Astrocyte (in vitro differentiated cells and primary cell): ENCODE results near the gene PTPN20.

Source experiments
- EZH2 ChIP-seq: IDR thresholded peaks from 2 replicates; pipeline ENCODE4 v1.6.1; 2012; ENCODE audit warnings: mild to moderate bottlenecking, low read length, inconsistent platforms; ENCODE audit not compliant: insufficient read depth
- TF ChIP-seq, protein P1 (sequence below): IDR thresholded peaks from 2 replicates; pipeline ENCODE4 v1.5.1; 2011; ENCODE audit warnings: low read depth, mild to moderate bottlenecking, inconsistent platforms, low read length, moderate library complexity; ENCODE audit not compliant: insufficient read depth

DNA sequence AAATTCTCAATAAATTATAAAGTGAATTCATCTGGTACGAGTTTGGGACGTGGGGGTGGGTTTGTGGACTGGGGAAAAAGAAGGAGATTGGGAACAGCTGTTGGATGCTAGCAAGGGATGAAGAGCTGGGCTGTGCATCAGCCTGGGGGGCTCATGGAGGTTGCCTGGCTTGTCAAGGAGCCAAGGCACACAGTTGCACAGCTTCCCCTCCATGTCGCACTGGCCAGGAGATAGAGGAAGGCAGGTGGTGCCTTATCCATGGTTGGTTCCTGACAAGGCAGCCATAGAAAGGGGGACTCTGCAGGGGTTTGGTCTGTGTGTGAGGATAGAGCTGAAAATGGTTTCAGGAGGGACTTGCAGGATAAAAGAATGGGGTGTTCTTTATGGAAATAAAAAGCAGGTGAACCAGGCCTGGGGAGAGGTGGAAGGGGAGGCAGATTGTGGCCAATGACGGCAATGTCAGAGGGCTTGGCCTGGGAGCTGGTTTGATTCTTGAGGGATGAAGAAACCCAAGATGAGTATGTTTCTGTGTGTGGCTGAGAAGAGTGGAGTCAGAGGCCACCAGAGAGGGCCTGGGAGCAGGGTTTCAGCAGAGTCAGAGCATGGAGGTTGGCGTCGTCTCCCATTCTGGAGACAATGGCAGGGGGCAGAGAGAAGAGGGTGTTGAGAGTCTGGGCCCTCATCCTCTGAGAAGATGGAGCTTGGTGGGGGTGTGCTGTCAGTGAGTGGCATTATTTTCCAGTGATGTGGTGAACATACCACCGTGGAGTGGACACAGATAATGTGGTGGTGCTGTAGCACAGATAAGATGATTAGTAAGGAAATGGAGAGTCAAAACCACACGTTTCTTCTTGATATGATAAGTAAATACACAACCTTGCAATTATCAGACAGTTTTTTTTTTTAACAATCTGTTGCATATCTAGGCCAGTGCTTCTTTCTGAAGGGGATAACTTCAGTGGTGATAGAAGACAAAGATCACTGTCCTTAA is 108.2 kb downstream of the PTPN20 start:
- TF ChIP-seq EZH2, result no peak
- TF ChIP-seq, protein P1, sequence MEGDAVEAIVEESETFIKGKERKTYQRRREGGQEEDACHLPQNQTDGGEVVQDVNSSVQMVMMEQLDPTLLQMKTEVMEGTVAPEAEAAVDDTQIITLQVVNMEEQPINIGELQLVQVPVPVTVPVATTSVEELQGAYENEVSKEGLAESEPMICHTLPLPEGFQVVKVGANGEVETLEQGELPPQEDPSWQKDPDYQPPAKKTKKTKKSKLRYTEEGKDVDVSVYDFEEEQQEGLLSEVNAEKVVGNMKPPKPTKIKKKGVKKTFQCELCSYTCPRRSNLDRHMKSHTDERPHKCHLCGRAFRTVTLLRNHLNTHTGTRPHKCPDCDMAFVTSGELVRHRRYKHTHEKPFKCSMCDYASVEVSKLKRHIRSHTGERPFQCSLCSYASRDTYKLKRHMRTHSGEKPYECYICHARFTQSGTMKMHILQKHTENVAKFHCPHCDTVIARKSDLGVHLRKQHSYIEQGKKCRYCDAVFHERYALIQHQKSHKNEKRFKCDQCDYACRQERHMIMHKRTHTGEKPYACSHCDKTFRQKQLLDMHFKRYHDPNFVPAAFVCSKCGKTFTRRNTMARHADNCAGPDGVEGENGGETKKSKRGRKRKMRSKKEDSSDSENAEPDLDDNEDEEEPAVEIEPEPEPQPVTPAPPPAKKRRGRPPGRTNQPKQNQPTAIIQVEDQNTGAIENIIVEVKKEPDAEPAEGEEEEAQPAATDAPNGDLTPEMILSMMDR, result no peak
